OCI-LY3 (cell line): ENCODE data around the gene ARMC9.

Source experiments
- H2AFZ ChIP-seq: fragments of 200-600, 300-600 bp; shearing (Covaris generic); 2 replicates; pipeline ENCODE4 v1.6.0; 2014; ENCODE audit warnings: antibody characterized with exemption, low read depth, low read length
- H3K27ac ChIP-seq: fragments of 200-600, 300-600 bp; sonication (generic); 2 replicates; pipeline ENCODE4 v1.5.1; 2014; ENCODE audit warnings: mild to moderate bottlenecking, low read length, moderate library complexity, mixed read lengths
- H3K27me3 ChIP-seq: fragments of 200-600, 300-600 bp; sonication (generic); 2 replicates; pipeline ENCODE4 v1.6.1; 2014; ENCODE audit warnings: low read depth, low read length, mixed read lengths
- H3K36me3 ChIP-seq: fragments of 200-600, 300-600 bp; sonication (generic); replicated peaks from 2 replicates; pipeline ENCODE3; 2014; ENCODE audit warnings: low read depth, low read length, mixed read lengths
- H3K4me1 ChIP-seq: fragments of 300-600, 200-600 bp; sonication (generic); 2 replicates; pipeline ENCODE4 v1.6.1; 2014; ENCODE audit warnings: low read length, mixed read lengths
- H3K4me2 ChIP-seq: fragments of 200-600, 300-600 bp; sonication (generic); 2 replicates; pipeline ENCODE4 v1.6.1; 2014; ENCODE audit warnings: low read length, mixed read lengths
- H3K4me3 ChIP-seq: fragments of 300-600, 200-600 bp; sonication (generic); 2 replicates; pipeline ENCODE4 v1.5.1; 2014; ENCODE audit warnings: antibody characterized with exemption, mild to moderate bottlenecking, low read length, moderate library complexity
- H3K79me2 ChIP-seq: fragments of 300-600, 200-600 bp; shearing (Covaris generic); 2 replicates; pipeline ENCODE4 v1.6.1; 2014; ENCODE audit warnings: mild to moderate bottlenecking, low read length, mixed read lengths
- H3K9ac ChIP-seq: fragments of 300-600, 200-600 bp; shearing (Covaris generic); 2 replicates; pipeline ENCODE4 v1.6.0; 2014; ENCODE audit warnings: mild to moderate bottlenecking, low read length, moderate library complexity
- H3K9me3 ChIP-seq: fragments of 200-600, 300-600 bp; shearing (Covaris generic); 2 replicates; pipeline ENCODE4 v1.6.1; 2014; ENCODE audit warnings: low read length, mixed read lengths; ENCODE audit not compliant: insufficient read depth
- H4K20me1 ChIP-seq: fragments of 200-600, 300-600 bp; sonication (generic); 2 replicates; pipeline ENCODE4 v1.6.1; 2016; ENCODE audit warnings: low read length, mixed read lengths; ENCODE audit not compliant: insufficient read depth
- EZH2phosphoT487 ChIP-seq: fragments of 200-600 bp; shearing (Covaris generic); IDR thresholded peaks from 2 replicates; pipeline ENCODE4 v1.6.1; 2018; ENCODE audit warnings: antibody characterized with exemption, mixed run types, low read depth
- TF ChIP-seq, protein P1 (sequence below): fragments of 200-600, 300-600 bp; sonication (generic); IDR thresholded peaks from 2 replicates; pipeline ENCODE4 v1.5.1; 2014; ENCODE audit warnings: antibody characterized with exemption, low read length, low read depth

The ARMC9 gene

DNA sequence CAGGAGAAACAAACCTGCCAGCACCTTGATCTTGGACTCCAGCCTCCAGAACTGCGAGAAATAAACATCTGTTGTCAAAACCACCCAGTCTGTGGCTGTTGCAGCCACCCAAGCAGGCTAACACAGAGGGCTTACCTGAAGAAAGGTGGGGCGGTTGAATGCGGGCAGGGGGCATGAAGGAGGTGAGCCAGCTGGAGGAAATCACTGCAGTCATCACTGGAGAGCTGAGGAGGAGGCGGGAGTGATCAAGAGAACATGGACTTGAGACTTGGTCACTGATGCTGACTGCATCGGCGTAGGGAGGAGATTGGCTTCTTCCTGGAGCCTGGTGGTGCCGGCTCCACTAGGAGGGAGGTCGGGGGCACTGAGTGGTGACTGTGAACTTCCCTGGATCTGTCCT lies 14.6 kb upstream of the ARMC9 start:
- Histone ChIP-seq H3K27ac (no peak overlapping the region), H3K36me3 (no peaks in the 10 kb centered on the region), H3K9ac (no peak overlapping the region), H2AFZ (no peak overlapping the region), H4K20me1 (no peaks in the 10 kb centered on the region), H3K9me3 (no peaks in the 10 kb centered on the region), H3K79me2 (no peaks in the 10 kb centered on the region), H3K4me3 (no peak overlapping the region), H3K4me1 (peaks cover 20% of the 10 kb centered on the region), H3K27me3 (no peaks in the 10 kb centered on the region), H3K4me2 (no peak overlapping the region)
- TF ChIP-seq, protein P1, sequence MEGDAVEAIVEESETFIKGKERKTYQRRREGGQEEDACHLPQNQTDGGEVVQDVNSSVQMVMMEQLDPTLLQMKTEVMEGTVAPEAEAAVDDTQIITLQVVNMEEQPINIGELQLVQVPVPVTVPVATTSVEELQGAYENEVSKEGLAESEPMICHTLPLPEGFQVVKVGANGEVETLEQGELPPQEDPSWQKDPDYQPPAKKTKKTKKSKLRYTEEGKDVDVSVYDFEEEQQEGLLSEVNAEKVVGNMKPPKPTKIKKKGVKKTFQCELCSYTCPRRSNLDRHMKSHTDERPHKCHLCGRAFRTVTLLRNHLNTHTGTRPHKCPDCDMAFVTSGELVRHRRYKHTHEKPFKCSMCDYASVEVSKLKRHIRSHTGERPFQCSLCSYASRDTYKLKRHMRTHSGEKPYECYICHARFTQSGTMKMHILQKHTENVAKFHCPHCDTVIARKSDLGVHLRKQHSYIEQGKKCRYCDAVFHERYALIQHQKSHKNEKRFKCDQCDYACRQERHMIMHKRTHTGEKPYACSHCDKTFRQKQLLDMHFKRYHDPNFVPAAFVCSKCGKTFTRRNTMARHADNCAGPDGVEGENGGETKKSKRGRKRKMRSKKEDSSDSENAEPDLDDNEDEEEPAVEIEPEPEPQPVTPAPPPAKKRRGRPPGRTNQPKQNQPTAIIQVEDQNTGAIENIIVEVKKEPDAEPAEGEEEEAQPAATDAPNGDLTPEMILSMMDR, result no peak
- no peak for TF ChIP-seq EZH2phosphoT487

DNA sequence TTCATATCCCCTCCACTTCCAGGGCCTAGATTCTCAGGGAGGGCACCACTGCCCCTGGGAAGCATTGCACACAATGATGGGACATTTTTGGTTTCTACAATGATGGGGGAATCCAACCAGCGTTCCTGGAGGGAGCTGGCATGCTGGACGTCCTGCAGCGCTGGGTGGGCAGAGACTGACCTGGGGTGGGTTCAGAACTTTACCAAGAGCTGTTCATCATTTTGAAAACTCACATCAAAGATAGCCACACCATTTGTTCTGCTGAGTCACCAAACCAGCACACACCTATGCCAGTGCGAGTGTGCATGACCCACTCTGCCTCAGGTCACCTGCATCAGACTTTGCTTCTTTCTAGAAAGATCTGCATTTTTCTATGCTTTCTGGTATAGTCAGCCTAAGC lies 14.1 kb upstream of the ARMC9 start:
- Histone ChIP-seq H2AFZ (no peak overlapping the region), H3K27ac (no peak overlapping the region), H3K4me3 (no peak overlapping the region), H3K36me3 (no peaks in the 10 kb centered on the region), H3K4me1 (peaks cover 18% of the 10 kb centered on the region), H4K20me1 (no peaks in the 10 kb centered on the region), H3K9me3 (no peaks in the 10 kb centered on the region), H3K27me3 (no peaks in the 10 kb centered on the region), H3K79me2 (no peaks in the 10 kb centered on the region), H3K4me2 (no peak overlapping the region), H3K9ac (no peak overlapping the region)
- TF ChIP-seq, protein P1, result no peak
- no peak for TF ChIP-seq EZH2phosphoT487

DNA sequence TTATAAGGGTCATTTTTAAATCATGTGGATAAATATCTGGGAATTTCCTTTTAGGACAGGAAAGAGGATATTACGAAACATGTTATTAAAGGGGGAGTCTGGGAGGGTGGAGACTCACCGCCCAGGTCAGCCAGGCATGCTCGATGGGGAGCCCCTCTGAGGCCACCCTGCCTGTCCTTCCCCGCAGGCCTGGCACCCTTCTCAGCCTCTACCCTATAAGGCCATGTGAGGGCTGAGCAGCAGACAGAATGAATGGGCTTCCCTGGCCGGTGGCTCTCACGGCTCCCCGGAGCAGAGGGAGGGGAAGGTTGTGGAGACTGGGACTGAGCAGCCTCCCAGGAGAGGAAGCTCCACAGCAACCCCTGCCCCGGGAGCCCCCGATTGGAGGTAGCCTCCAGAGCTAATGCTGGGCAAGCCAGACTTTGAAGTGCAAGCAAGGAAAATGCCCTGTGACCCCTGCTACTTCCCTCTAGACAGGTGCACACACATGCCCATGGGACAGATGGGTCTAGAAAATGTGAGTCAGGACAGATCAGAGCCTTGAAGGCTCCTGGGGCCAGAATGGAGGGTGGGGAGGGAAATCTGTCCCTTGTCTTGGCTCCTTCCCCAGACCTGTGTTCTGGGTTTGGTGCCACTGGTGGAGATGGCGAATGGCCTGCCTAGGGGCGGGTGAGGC lies 13.2 kb upstream of the ARMC9 start:
- Histone ChIP-seq H2AFZ (no peak overlapping the region), H3K9ac (no peak overlapping the region), H3K36me3 (no peaks in the 10 kb centered on the region), H4K20me1 (no peaks in the 10 kb centered on the region), H3K9me3 (no peaks in the 10 kb centered on the region), H3K79me2 (no peaks in the 10 kb centered on the region), H3K4me1 (peaks cover 14% of the 10 kb centered on the region), H3K4me2 (no peak overlapping the region), H3K27ac (no peak overlapping the region), H3K27me3 (no peaks in the 10 kb centered on the region), H3K4me3 (no peak overlapping the region)
- TF ChIP-seq, protein P1, result no peak
- no peak for TF ChIP-seq EZH2phosphoT487

DNA sequence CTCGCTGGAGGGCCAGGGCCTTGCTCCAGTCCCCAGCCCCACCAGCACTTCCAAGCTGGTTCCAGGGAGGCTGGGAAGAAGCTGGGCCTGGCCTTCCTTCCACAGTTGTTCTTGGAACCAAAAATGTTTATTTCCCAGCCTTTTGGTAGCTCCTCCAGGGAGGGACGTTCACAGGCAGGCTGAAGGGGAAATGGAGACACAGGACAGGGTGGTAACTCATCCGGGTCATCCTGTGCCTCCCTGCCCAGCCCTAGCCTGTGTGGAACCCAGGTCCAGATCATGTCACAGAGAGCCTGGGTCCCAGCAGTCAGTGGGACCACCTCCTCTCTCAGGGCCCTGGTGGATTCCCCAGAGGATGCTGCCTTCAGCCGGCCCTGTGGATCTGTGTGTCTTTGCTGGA lies 12.5 kb upstream of the ARMC9 start:
- H3K79me2 ChIP-seq, result no peaks in the 10 kb centered on the region
- no peaks in the 10 kb centered on the region for H3K27me3 ChIP-seq
- no peaks in the 10 kb centered on the region for H4K20me1 ChIP-seq
- no peak overlapping the region for H3K4me3 ChIP-seq
- no peak overlapping the region for H3K27ac ChIP-seq
- peaks cover 13% of the 10 kb centered on the region for H3K4me1 ChIP-seq
- H3K9me3 ChIP-seq, result no peaks in the 10 kb centered on the region
- TF ChIP-seq, protein P1, result no peak
- no peak for TF ChIP-seq EZH2phosphoT487
- no peak overlapping the region for H3K4me2 ChIP-seq
- no peaks in the 10 kb centered on the region for H3K36me3 ChIP-seq
- H2AFZ ChIP-seq, result no peak overlapping the region
- H3K9ac ChIP-seq, result no peak overlapping the region
